Gastrocnemius medialis (tissue), 4 donors: ENCODE measurements around the gene APLP2. TPM values are rescaled to one million over a fixed set of nuclear protein-coding genes. Genes with fewer than 3 reads are reported as not detected.
"Not testable (repeated sequence)": the region's sequence is repeated elsewhere in the genome, so short reads cannot be mapped to it uniquely, and the experiment has no call there.

Experiments
- ATAC-seq, 2 donors: fragments of 150-250 bp; one replicate each; pipeline ENCODE4 v1.9.1; 2016
- DNase-seq, 2 donors: peaks; one replicate each; pipeline ENCODE4 v3.0.0-alpha.2; 2019
- H3K27ac ChIP-seq, 4 donors: fragments of 200-600 bp; sonication (generic); 1 replicate in 1 of 4; 2 replicates in 3 of 4; pipeline ENCODE4 v1.5.1; 2016 to 2018; ENCODE audit warnings: mild to moderate bottlenecking in 2 of 4, moderate library complexity in 1 of 4
- H3K27me3 ChIP-seq, 3 donors: fragments of 200-600 bp; sonication (generic) in 2 of 3; 1 replicate in 1 of 3; 2 replicates in 2 of 3; pipeline versions ENCODE4 v1.5.1 to v1.6.0; 2016 to 2019; ENCODE audit warnings: mild to moderate bottlenecking in 1 of 3, moderate library complexity in 1 of 3
- H3K36me3 ChIP-seq, 2 donors: fragments of 200-600 bp; sonication (generic) in 1 of 2; one replicate each; pipeline ENCODE4 v1.5.1; 2017 to 2018
- H3K4me1 ChIP-seq, 2 donors: fragments of 200-600 bp; sonication (generic) in 1 of 2; one replicate each; pipeline ENCODE4 v1.5.1; 2016 to 2017; ENCODE audit warnings: mild to moderate bottlenecking in 2 of 2
- H3K4me3 ChIP-seq, 4 donors: fragments of 200-600 bp; sonication (generic) in 3 of 4; 1 replicate in 1 of 4; 2 replicates in 3 of 4; pipeline ENCODE4 v1.5.1; 2016 to 2019; ENCODE audit warnings: mild to moderate bottlenecking in 2 of 4
- H3K9me3 ChIP-seq, 3 donors: fragments of 200-600 bp; sonication (generic) in 2 of 3; 1 replicate in 1 of 3; 2 replicates in 2 of 3; pipeline ENCODE4 v1.5.1; 2016 to 2019
- CTCF ChIP-seq, 5 experiments: fragments of 450-650 bp in 3 of 5; fragments of 200-600 bp in 2 of 5; sonication (generic) in 2 of 5; IDR thresholded peaks in 4 of 5; conservative IDR thresholded peaks in 1 of 5; 1 replicate in 4 of 5; 2 replicates in 1 of 5; pipeline ENCODE4 v1.5.1; 2016 to 2019; ENCODE audit warnings: antibody characterized with exemption in 5 of 5, mild to moderate bottlenecking in 3 of 5, moderate library complexity in 3 of 5
- POLR2A ChIP-seq, 2 donors: fragments of 450-650 bp; IDR thresholded peaks; one replicate each; pipeline ENCODE4 v1.6.1; 2017; ENCODE audit warnings: antibody characterized with exemption in 2 of 2, mild to moderate bottlenecking in 2 of 2, moderate library complexity in 2 of 2
- in situ Hi-C, 4 donors: fragments of 200-750 bp; cut with MboI; loops; one replicate each; pipeline versions ENCODE4 v1.15.0 to v1.8.0; 2017; ENCODE audit warnings: low sequenced_read_pairs in 4 of 4
- intact Hi-C: fragments of 100-400 bp; cut with DNase I; formaldehyde crosslinking; loops from one replicate; pipeline ENCODE4 v1.15.1; 2023; ENCODE audit warnings: low total_unique reads
- total RNA-seq, 4 donors: library from RNA; depleted of rRNA; stranded (reverse); fragments of >200 nt; gene quantifications; one replicate each; pipeline versions ENCODE4 v1.1.0 to v1.2.3, GENCODE V29; 2016

Gene APLP2
- total RNA-seq, 4 donors from 2014 or later = 80.4 to 110 (median 82.1) TPM

GRCh38 chr11:130089674-130090073 lies 20.0 kb downstream of the APLP2 start:
- Histone ChIP-seq H3K27ac (no peak overlapping the region), H3K36me3 (no peaks in the 10 kb centered on the region), H3K9me3 (no peaks in the 10 kb centered on the region), H3K4me3 (no peak overlapping the region), H3K27me3 (no peaks in the 10 kb centered on the region), H3K4me1 (peaks cover 33 to 37% of the 10 kb centered on the region in 2 donors)
- intact Hi-C loops = no loop called here
- DNase-seq (no peak), ATAC-seq (no peak)
- in situ Hi-C loops = no loop called here
- no peak for TF ChIP-seq POLR2A (IDR thresholded peaks at IDR 0.05)
- no peak for TF ChIP-seq CTCF (IDR thresholded peaks at IDR 0.05 in 4 of 5, conservative IDR thresholded peaks at IDR 0.05 in 1 of 5)

GRCh38 chr11:130090517-130090916 lies 20.8 kb downstream of the APLP2 start:
- H3K4me3 ChIP-seq, H3K27me3 ChIP-seq, in situ Hi-C loops, H3K9me3 ChIP-seq, H3K27ac ChIP-seq, DNase-seq, intact Hi-C loops, H3K36me3 ChIP-seq, ATAC-seq: not testable (repeated sequence)
- H3K4me1 ChIP-seq = peaks cover 33 to 37% of the 10 kb centered on the region in 2 donors

GRCh38 chr11:130091169-130091568 lies 21.5 kb downstream of the APLP2 start:
- H3K27ac ChIP-seq, H3K9me3 ChIP-seq, DNase-seq, H3K4me3 ChIP-seq, intact Hi-C loops, ATAC-seq, in situ Hi-C loops, H3K36me3 ChIP-seq, H3K27me3 ChIP-seq: not testable (repeated sequence)
- H3K4me1 ChIP-seq = peaks cover 31 to 37% of the 10 kb centered on the region in 2 donors

- in situ Hi-C loops = no loop called here
- no peak for ATAC-seq
- TF ChIP-seq CTCF (IDR thresholded peaks at IDR 0.05 in 4 of 5, conservative IDR thresholded peaks at IDR 0.05 in 1 of 5) (no peak), POLR2A (IDR thresholded peaks at IDR 0.05) (no peak)
- H3K27ac ChIP-seq = no peak overlapping the region
- no peak overlapping the region for H3K4me3 ChIP-seq
- no peak for DNase-seq
- H3K36me3 ChIP-seq = no peaks in the 10 kb centered on the region
- no peaks in the 10 kb centered on the region for H3K9me3 ChIP-seq
- intact Hi-C loops = no loop called here
- H3K4me1 ChIP-seq = peaks cover 21 to 24% of the 10 kb centered on the region in 2 donors
- no peaks in the 10 kb centered on the region for H3K27me3 ChIP-seq
These were observed 23.0 kb downstream of the APLP2 start for GRCh38 chr11:130092661-130093060.

- H3K27me3 ChIP-seq = no peaks in the 10 kb centered on the region
- H3K4me1 ChIP-seq = peaks cover 12 to 15% of the 10 kb centered on the region in 2 donors
- intact Hi-C loops (no loop called here), in situ Hi-C loops (no loop called here)
- DNase-seq (no peak), ATAC-seq (no peak)
- no peaks in the 10 kb centered on the region for H3K36me3 ChIP-seq
- TF ChIP-seq CTCF (IDR thresholded peaks at IDR 0.05 in 4 of 5, conservative IDR thresholded peaks at IDR 0.05 in 1 of 5) (no peak), POLR2A (IDR thresholded peaks at IDR 0.05) (no peak)
- H3K9me3 ChIP-seq = no peaks in the 10 kb centered on the region
- H3K27ac ChIP-seq = no peak overlapping the region
- no peak overlapping the region for H3K4me3 ChIP-seq
These were observed 24.9 kb downstream of the APLP2 start for GRCh38 chr11:130094614-130095013.

GRCh38 chr11:130095326-130095725 lies 25.6 kb downstream of the APLP2 start:
- ATAC-seq (no peak), DNase-seq (no peak)
- in situ Hi-C loops = no loop called here
- peaks cover 7 to 17% of the 10 kb centered on the region in 2 donors for H3K4me1 ChIP-seq
- H3K4me3 ChIP-seq = no peak overlapping the region
- H3K36me3 ChIP-seq = no peaks in the 10 kb centered on the region
- no peak for TF ChIP-seq POLR2A (IDR thresholded peaks at IDR 0.05)
- no peak for TF ChIP-seq CTCF (IDR thresholded peaks at IDR 0.05 in 4 of 5, conservative IDR thresholded peaks at IDR 0.05 in 1 of 5)
- no peak overlapping the region for H3K27ac ChIP-seq
- no peaks in the 10 kb centered on the region for H3K9me3 ChIP-seq
- no peaks in the 10 kb centered on the region for H3K27me3 ChIP-seq
- intact Hi-C loops = no loop called here
